ENCODE results near the gene KIF6.

Gene KIF6

DNA sequence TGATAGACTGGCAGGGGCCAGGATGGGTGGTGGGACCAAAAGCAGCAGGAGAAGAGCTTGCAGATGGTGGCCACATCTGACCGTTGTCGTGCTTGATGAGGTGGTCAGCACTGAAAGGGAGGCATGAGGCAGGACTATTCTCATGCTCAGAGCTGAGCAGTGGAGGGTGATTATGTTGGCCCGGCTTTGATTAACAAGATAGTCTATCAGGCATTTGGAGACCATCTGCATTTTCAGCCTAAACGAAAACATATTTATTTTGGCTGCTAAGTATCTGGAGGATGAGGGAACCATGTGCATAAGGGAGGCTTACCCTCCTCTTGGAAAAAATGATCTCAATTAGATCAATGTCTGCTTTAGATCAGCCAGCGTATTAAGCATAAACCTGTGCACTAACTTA is 261.1 kb downstream of the KIF6 start:
- no peak for DNase-seq

DNA sequence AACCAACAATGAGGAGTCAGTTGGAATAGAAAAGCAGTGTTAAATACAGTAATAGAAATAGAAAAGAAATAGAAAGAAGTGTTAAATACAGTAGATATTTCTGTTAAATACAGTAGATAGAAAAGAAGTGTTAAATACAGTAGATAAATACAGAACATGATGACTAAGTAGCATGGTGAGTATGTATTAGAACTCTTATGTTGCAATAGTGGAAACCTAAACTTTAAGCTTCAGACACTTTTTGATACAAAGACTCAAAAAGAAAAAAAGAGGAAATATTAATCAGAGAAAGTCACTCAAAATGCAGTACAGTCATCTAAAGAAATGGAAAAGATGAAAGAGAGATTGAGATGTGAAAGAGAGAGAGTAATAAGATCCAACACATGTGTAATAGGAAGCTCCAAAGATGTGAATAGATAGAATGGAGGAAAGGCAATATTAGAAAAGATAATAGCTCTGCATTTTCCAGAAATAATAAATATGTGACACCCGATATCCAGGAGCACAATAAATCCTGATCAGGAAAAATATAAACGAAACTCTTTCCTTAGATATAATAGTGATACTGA is 271.2 kb downstream of the KIF6 start:
- DNase-seq: no peak

DNA sequence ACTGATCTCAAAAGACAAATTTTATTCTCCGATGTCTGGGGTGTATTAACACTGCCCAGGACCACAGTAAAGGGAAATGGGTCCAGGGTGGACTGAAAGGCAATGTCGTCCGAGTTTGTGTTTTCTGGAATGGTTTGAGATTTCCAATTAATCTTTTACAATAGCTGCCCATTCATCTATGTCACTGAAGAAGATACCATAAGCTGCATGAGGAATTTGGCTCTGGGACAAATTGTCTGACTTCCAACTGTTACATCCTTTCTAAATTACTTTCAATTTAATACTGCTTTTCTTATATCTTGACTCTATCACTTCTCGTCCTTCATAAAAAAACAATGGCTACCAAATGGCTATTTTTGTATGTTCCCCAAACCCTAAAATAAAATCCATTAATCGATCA is 272.0 kb downstream of the KIF6 start:
- no peak for DNase-seq

DNA sequence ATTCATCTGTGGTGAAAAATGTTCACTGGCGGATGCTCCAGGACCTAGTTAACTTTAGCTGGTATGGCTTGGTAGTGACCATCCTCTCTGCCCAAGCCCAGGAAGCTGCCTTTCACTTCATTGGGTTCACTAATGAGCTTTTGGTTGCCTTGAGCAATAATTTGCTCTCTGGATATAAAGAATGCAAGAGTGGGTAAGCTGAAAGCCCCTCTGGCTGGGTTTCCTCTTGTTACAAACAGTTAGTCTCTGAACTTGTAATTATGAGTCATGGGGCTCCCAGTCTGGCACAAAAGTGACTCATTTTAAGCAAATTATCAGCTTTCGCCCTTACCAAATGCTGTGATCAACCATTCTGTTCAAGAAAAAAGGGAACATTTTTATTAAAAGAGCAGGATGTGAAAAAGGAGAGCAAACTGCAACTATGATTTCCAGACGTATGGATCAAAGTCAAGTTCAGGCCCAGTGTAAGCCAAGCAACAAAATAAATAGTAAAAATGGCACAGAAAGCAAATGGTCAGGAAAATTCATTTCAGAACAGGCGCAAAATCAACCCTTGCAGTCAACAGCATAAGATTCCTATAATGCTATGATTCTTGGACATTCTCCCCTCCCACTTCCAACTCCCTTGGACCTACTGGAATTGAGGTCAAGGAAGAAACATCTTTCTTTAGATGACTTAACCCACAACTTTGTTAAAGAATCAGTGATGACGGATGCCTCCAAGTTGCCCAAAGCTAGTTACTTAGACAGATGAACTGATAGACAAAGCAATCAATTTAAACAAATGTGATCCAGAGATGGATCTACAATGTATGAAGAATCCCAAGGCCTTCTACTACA is 272.7 kb downstream of the KIF6 start:
- no peak for DNase-seq

DNA sequence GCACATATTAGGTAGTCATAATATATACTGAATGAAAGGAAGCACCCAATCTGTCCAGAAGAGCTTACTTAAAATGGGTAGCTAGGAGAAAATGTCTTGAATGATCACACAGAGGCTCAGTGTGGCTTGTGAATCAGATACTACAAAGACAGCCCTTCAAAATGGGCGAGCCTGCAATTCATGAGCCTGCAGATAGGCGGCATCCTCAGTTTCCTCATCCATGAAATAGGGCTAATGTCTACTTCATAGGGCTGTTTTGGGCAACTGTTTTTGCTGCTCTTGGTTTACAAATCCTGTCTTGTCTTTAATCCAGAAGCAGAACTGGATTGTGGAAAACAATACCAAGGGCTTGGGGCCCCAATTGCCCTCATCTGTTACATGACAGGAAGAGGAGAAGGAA is 273.4 kb downstream of the KIF6 start:
- no peak for DNase-seq

DNA sequence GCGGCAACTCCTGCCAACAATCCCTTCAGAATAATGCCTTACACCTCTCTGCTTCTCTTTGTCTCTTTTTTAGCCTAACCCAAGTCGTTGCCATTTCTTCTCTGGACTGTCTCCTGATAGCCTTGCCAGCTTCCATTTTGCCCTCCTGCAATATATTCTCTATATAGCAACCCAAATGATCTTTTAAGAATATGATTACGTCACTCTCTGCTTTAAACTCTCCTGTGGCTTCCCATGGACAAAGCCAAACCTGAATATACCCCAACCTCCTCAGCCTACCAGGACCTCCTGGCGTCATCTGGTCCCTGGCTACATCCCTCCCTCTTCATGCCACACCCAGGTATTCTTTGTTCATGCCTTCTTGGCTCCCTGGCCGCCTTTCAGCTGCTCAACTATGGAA is 276.2 kb downstream of the KIF6 start:
- DNase-seq: no peak

DNA sequence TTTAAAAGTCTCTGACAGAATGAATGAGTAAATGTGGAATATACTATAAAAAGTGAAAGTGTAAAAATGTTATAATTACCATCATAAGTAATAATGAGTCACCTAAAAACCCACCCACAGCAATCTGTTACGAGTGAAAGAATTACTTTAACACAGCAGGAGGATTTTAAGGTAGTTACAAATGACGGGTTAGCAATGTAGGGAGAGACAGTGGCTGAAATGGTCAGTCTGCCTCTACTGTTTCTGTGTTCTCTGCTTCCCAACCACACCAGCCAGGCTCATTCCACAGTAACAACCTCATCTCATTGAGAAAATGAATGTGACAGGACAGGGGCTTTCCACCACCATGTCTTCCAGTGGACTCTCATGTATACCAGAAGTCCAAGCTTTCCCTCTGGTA is 278.3 kb downstream of the KIF6 start:
- no peak for DNase-seq

DNA sequence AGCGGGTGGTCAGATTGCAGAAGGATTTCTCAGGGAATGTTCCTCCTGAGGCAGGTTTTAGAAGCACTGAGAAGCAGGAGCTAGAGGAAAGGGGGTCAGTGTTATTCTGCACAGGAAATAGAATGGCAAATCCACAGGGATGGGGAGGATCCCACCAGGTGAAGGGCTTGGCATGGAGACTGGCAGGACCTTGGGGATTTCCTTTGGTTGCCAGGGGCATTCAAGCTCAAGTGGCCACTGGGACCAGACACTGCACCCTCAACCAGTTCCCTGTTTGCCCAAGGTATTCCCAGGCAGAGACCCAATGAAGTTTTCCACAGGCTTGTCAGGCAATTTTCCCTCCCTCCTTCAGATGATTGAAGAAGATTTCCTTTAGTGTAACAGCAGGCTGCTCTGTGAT is 279.5 kb downstream of the KIF6 start:
- DNase-seq: no peak

DNA sequence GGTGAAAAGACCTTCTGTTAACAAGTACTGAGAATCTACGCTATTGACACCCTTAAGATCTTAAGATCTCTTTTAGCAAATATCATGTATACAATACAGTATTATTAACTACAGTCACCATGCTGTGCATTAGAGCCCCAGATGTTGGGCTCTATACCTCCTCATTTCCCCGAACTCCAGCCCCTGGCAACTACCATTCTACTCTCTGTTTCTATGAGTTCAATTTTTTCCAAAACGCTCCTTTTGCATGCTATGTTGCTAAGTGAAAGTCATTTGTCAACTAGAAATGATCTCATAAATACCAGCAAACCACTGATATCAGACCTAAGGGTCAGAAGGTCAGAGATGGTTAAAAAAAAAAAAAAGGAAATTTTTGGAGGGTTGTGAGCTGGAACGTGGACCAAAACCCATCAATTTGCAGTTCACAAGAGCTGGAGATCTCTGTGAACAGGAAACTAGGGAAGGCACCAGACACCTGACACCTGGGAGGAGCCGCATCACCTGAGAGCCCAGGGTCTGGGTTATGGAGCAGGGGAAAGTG is 280.7 kb downstream of the KIF6 start:
- DNase-seq: no peak

DNA sequence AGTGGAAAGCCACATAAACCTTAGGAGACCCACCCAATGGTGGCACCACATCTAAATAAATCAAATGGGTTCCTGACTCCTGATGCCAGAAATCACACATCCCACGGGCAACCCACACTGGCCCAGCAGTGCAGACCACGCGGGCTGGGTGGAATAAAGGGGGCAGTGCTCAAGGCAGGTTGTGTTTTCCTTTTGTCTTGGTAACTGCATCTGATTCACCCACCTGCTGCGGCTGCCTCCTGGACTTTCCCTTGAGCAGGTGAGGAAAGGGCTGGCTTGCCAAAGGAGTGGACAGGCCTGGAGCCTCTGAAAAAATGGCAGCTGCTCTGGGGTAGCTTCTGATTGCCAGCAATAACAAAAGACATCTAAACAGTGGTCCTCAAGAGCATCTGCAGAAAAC is 283.2 kb downstream of the KIF6 start:
- no peak for DNase-seq

DNA sequence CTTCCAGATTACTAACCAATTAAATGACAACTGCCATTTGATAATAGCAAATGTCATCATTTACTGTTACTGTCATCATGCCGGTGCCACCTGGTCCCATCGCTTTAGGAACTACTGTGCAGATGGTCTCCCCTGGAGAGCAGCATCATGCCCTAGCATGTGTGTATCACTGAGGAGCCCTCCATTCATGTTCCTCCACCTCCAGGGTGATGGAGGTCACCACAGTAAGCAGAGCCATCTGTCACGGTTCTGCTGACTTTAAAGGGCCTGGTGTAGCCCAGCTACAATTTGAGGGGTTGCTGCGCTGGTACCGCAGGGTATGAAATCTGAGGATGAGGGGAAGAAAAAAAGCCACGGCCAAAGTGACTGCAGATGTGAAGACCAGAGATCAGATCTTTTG is 283.9 kb downstream of the KIF6 start:
- DNase-seq: no peak

DNA sequence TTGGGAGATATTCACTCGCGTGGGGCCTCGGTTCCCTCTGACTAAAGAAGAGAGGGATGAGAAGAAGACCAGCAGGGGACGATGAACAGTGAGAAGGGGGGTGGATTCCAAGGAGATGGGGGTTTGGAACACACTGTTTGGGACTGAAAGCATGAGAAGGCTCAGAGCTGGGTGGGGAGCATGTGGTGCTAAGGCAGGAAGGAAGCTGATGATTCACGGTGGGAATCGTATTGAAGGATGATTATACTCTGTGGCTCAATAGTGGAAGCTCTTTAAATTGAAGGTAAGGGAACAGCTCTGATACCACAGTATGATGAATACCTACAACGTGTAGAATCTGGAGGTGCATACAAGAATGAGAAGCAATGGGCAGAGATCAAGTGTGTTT is 285.2 kb downstream of the KIF6 start:
- DNase-seq: no peak

DNA sequence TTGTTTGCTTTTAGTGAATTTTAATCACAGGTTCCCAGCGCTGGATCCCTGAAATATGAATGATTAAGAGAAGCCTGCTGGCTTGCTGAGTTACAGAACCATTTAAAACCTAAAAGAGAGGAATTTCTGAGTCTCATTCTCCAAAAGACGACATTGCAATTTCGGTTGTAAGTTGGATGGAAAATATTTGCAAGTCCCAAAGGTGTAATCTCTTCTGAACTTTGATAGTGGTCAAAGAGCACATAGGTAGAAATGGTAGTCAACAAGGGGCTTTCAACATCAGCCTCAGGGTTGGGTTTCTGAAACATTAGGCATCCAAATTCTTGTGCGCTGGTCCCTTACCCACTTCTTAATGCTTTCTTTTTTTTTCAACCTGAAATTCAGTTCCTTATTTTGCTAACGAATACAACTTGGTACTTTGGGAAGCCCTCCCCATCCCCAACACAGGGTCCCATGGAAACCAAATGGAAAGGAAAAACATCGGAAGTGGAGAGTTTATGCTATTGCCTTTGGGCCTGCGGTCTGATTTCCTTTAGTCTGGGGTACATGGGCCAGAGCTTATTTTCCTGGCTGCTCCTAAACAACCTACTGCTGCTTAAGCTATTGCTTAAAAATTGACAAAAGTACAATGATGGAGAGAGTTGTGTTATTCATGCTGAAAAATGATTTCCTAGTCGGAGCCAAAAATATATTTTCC is 285.7 kb downstream of the KIF6 start:
- DNase-seq: no peak

DNA sequence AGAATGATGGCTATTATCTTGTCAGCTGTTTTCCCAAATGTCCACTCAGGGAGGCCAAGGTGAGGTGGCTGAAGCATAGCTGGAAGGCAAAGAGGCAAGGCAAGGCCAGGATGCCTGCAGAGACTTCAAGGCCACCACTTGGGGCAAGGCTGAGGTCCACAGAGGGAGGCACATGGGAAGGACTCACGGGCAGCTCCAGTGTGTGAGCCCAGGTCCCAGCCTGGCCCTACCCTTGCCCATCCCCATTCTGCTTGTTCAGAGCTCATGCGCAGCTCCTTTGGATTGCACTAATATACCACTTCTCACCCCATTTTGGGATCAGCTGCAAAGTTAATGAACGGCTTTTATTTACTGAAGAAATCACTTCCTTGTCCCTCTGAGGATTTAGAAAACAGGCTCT is 291.6 kb downstream of the KIF6 start:
- no peak for DNase-seq

DNA sequence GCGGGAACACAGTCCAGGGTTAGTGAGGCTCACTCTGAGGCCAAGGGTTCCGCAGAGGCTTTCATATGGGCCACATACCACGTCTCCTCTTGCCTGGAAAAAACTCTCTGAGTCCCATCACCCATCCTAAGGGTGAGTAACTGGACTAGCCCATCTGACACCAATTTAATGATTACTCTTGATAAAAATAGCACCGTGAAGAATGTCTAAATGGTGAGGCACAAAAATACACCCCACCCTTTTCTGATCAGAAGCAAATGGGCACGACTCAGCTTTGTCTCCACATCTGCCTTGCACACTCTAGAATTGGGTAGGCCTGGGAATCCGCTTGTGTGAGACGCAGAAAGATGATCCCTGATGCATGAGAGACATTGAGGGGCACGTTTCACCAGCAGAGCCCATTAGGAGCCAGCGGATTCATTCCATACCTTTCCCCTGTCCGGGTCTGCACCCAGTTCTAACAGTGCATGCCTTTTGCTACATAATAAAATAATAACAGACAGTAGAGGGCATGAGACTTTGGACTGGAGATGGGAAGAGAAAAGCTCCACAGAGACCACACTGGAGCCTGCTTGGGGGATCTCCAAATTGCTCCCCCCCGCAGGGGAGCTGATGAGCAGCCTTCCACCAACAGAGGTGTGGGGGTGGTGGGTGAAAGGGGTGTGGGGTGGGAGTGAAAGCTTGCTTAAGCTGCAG is 292.7 kb downstream of the KIF6 start:
- DNase-seq: no peak

DNA sequence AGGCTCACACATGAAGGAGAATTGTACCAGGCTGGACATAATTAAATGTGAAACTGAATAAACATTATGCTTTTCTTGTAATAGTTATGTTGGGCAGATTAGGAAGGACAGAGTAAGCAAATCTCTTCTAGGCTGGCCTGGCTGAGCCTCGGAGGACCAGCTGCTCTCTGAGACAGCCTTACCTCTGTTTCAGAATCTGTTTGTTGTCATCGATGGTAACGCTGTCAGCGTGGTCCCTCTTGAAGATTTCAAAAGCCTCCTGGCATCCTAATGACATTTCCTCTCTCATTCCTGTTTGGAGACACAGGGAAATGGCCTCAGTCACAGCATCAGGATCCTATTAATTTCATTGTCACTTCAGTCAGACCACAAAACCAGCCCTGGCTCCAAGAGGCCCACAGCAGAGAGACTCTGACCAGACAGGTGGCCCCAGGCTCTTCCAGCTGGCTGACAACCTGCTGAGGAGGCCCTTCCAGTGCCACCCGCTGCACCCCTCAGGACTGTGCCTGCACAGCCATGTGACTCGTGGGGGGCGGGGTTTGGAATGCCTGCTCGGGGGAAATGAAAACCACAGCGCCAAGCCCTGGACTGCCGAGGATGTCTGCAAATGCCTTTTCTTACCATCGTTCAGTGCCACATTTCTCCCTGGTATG is 294.2 kb downstream of the KIF6 start:
- peak in 47 of 51 donors; percentile 10 to 87 (median 63) for DNase-seq

DNA sequence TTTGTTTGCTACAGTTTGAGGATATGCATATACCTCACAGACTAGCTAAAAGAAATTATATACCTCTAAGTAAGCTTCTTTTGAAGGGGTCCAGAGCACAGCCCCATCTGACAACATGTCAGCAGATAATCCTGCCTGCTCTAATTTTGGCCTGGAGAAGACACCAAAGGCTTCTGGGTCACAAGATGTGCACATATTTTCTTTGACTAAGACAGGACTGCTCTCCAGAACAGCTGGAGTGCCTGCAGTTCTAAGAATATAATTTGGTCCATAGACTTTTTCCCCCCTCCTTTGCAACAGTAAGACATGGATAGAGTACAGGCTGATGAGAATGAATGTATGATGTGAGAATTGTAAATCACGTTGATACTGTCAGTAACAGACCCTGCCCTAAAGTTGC is 294.8 kb downstream of the KIF6 start:
- DNase-seq: no peak

DNA sequence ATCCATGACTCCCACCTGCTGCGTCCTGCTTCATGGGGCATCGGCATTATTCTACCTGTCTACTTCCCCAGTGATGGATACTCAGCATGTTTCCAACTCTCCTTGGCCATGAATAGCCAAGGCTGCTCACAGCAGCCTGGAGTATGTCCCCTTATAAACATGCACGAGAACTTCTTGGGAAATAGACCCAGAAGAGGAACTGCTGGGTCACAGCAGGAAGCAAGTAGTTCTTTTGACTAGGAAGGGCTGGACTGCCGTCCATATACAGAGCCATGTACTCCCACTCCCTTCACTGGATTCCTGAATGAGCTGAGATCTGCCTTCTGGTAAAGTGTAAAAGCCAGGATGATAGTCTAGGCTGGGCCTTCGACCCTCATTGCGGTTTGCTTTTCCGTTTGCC is 296.4 kb downstream of the KIF6 start:
- DNase-seq: no peak

DNA sequence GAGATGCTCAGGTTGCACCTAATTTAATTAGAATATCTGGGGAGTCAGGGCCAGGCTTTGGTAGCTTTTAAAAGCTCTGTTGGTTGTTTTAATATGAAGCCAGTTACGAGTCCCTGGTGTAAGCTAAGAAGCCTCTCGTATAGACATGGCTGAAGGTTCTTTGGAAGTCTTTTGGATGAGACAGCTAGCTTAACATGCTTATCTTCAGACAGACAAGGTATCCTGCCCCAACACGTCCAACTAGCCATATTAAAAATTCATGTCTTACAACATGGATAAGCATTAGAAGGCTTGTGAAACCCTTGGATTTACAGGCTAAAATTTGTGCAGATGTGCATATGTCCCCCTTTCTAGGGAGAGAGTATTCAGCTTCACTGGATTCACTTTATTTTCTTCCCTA is 297.1 kb downstream of the KIF6 start:
- no peak for DNase-seq

DNA sequence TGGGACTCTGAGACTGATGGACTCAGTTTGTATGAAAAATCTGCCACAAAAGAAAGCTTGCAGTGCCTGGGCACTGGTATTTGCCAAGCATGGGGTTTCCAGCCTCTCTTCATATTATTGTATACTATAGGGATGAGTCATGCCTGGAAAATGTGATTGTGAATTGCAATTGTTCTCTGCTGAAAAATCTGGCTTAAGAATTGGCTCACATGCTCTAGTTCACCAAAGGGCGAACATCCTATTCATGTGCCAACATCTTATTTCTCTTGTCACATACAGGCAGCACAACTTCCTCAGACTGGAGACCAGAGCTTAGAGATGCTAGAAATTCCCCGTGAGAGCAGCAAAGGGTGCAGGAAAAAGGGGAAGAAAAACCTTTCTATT is 299.1 kb downstream of the KIF6 start:
- peak in 3 of 51 donors; percentile 20 to 27 (median 26) for DNase-seq

DNA sequence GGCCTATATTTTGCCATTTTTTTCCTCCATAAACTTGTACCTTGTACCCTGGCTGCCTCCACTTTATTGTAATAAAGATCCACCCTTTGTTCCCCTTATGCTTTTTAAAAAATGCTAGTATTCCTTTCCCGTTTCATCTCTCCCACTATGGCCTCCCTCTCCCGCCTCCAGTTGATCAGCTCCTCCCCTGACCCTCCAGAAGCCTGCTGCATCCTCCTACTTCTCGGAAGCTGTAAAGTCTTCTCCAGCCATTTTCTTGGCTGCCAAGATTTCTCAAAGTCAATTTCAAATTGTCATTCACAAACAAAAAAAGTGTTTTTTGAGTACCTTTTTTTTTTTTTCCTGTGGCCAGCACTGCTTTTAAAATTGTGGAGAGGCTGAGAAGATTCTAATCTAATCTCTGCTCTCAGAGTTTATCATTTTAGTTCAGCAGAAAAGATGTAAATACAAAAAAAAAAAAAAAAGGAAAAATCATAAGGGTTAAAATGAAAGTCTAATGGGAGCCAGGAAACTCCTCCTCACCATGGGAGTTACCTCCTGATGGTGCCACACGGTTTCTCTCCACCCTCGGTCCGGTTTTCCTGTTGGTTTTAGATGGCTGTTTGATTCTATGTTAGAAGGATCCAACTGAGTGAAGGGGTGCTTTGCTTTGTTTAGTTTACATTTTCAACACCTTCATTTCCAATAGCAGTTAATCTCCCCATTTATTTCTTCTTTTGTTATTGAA is 299.7 kb downstream of the KIF6 start:
- no peak for DNase-seq
